Right lobe of liver (tissue), 6 donors: ENCODE measurements around the gene CNOT6. TPM values are rescaled to one million over a fixed set of nuclear protein-coding genes. Genes with fewer than 3 reads are reported as not detected.
"Not testable (repeated sequence)": the region's sequence is repeated elsewhere in the genome, so short reads cannot be mapped to it uniquely, and the experiment has no call there.

ENCODE experiments used
- ATAC-seq, 4 donors: fragments of 200-7000 bp; cut with Tn5 transposase; one replicate each; pipeline ENCODE4 v1.9.1; 2020; ENCODE audit warnings: mild to moderate bottlenecking in 4 of 4, moderate library complexity in 4 of 4
- DNase-seq, 3 donors: peaks; one replicate each; pipeline ENCODE4 v3.0.0-alpha.2; 2020
- H3K27ac ChIP-seq, 3 donors: fragments of 200-600 bp; one replicate each; pipeline ENCODE4 v1.8.0; 2022
- H3K27me3 ChIP-seq, 2 donors: fragments of 200-600 bp; one replicate each; pipeline ENCODE4 v1.8.0; 2022
- H3K36me3 ChIP-seq, 4 donors: fragments of 200-600 bp; sonication (generic) in 1 of 4; one replicate each; pipeline versions ENCODE4 v1.5.1 to v1.8.0; 2017 to 2022; ENCODE audit warnings: control low read depth in 1 of 4
- H3K4me1 ChIP-seq, 4 donors: fragments of 200-600 bp; sonication (generic) in 1 of 4; one replicate each; pipeline versions ENCODE4 v1.5.1 to v1.8.0; 2017 to 2022; ENCODE audit warnings: control low read depth in 1 of 4
- H3K4me3 ChIP-seq, 3 donors: fragments of 200-600 bp; one replicate each; pipeline ENCODE4 v1.8.0; 2022
- H3K9me3 ChIP-seq, 4 donors: fragments of 200-600 bp; sonication (generic) in 1 of 4; one replicate each; pipeline versions ENCODE4 v1.5.1 to v1.8.0; 2017 to 2022; ENCODE audit warnings: control low read depth in 1 of 4
- CTCF ChIP-seq, 4 donors: fragments of 200-600 bp in 3 of 4; fragments of 450-650 bp in 1 of 4; IDR thresholded peaks; one replicate each; pipeline versions ENCODE4 v1.5.1 to v1.8.0; 2016 to 2022; ENCODE audit warnings: antibody characterized with exemption in 4 of 4, mild to moderate bottlenecking in 2 of 4
- POLR2A ChIP-seq: fragments of 450-650 bp; IDR thresholded peaks from one replicate; pipeline ENCODE4 v1.6.1; 2017; ENCODE audit warnings: antibody characterized with exemption, mild to moderate bottlenecking
- WGBS: methylation state at CpG from one replicate; pipeline ENCODE4 v1.1.6; 2018; ENCODE audit warnings: low coverage, low lambda C conversion rate; ENCODE audit not compliant: insufficient coverage; ENCODE audit errors: missing lambda C conversion rate; 5-methylcytosine and 5-hydroxymethylcytosine counted together
- intact Hi-C, 2 donors: fragments of 100-400 bp; cut with DNase I; formaldehyde crosslinking; loops; one replicate each; pipeline versions ENCODE4 v1.11.2 to v1.14.1; 2022
- total RNA-seq, 6 experiments: library from RNA; depleted of rRNA in 2 of 6; stranded (reverse); fragments of >200 nt in 2 of 6; fragmentation: NEBNext Ultra II Directional in 3 of 6; extraction: Animal tissue kit (Norgen Biotek cat#: 25700) in 3 of 6; gene quantifications; one replicate each; pipeline versions ENCODE4 v1.1.0 to v1.2.4, GENCODE V29; 2016 to 2023
- donor health status: DM: no; HTN: yes; CAD: no.
- donor health status: DM: no; HTN: no; CAD: no.
- donor health status: DM: no; HTN: no; CAD: no.
- donor health status: DM: no; HTN: yes; CAD: no.
- donor health status: DM: no; HTN: yes; CAD: no.

The CNOT6 gene
- total RNA-seq, 6 experiments from 2014 or later, result 4.8 to 8.8 (median 5.3) TPM

- no peak overlapping the region for H3K27ac ChIP-seq
- H3K36me3 ChIP-seq, result peaks cover 0 to 9% (median 0%) of the 10 kb centered on the region in 4 donors
- 88% methylated on average over 3 of the region's 4 CpGs for WGBS
- intact Hi-C loops, result no loop called here
- ATAC-seq (no peak), DNase-seq (no peak)
- no peaks in the 10 kb centered on the region for H3K9me3 ChIP-seq
- no peak overlapping the region for H3K4me3 ChIP-seq
- no peak for TF ChIP-seq CTCF (IDR thresholded peaks at IDR 0.05)
- TF ChIP-seq POLR2A, result no peak
- H3K4me1 ChIP-seq, result peaks cover 0 to 6% (median 0%) of the 10 kb centered on the region in 4 donors
- no peaks in the 10 kb centered on the region for H3K27me3 ChIP-seq
Observed at GRCh38 chr5:180525399-180525798, 31.2 kb downstream of the CNOT6 start.

- Histone ChIP-seq H3K27ac (no peak overlapping the region), H3K4me1 (peaks cover 0 to 6% (median 0%) of the 10 kb centered on the region in 4 donors), H3K4me3 (no peak overlapping the region), H3K9me3 (no peaks in the 10 kb centered on the region), H3K27me3 (no peaks in the 10 kb centered on the region), H3K36me3 (peaks cover 0 to 9% (median 0%) of the 10 kb centered on the region in 4 donors)
- WGBS, result 69% methylated on average over 4 of the region's 4 CpGs
- intact Hi-C loops, result no loop called here
- no peak for DNase-seq
- no peak for ATAC-seq
- no peak for TF ChIP-seq POLR2A
- no peak for TF ChIP-seq CTCF (IDR thresholded peaks at IDR 0.05)
Observed at GRCh38 chr5:180526269-180526668, 32.1 kb downstream of the CNOT6 start.

GRCh38 chr5:180527659-180528058 is 33.5 kb downstream of the CNOT6 start:
- 98% methylated on average over 11 of the region's 15 CpGs for WGBS
- Histone ChIP-seq H3K27ac (no peak overlapping the region), H3K4me3 (no peak overlapping the region), H3K36me3 (peaks cover 0 to 9% (median 3%) of the 10 kb centered on the region in 4 donors), H3K9me3 (no peaks in the 10 kb centered on the region), H3K27me3 (no peaks in the 10 kb centered on the region), H3K4me1 (peaks cover 0 to 6% (median 0%) of the 10 kb centered on the region in 4 donors)
- DNase-seq (no peak), ATAC-seq (no peak)
- TF ChIP-seq CTCF (IDR thresholded peaks at IDR 0.05) (no peak), POLR2A (no peak)
- intact Hi-C loops, result no loop called here

- H3K27ac ChIP-seq, H3K4me3 ChIP-seq, intact Hi-C loops, H3K4me1 ChIP-seq, H3K9me3 ChIP-seq, DNase-seq, H3K27me3 ChIP-seq, ATAC-seq: not testable (repeated sequence)
- 98% methylated on average over 11 of the region's 43 CpGs for WGBS
- H3K36me3 ChIP-seq, result peaks cover 0 to 10% (median 3%) of the 10 kb centered on the region in 4 donors
Observed at GRCh38 chr5:180531036-180531585, 36.9 kb downstream of the CNOT6 start.

GRCh38 chr5:180532268-180532667 is 38.1 kb downstream of the CNOT6 start:
- Histone ChIP-seq H3K27ac (no peak overlapping the region), H3K4me1 (no peaks in the 10 kb centered on the region), H3K36me3 (peaks cover 0 to 10% (median 3%) of the 10 kb centered on the region in 4 donors), H3K27me3 (no peaks in the 10 kb centered on the region), H3K4me3 (no peak overlapping the region), H3K9me3 (no peaks in the 10 kb centered on the region)
- ATAC-seq, result no peak
- TF ChIP-seq POLR2A, result no peak
- no peak for DNase-seq
- intact Hi-C loops, result no loop called here
- 100% methylated on average over 1 of the region's 1 CpG for WGBS
